Esophagus muscularis mucosa (tissue), 3 donors: ENCODE results near the gene MED22.

Experiments used
- POLR2A ChIP-seq: fragments of 450-650 bp; IDR thresholded peaks from one replicate; pipeline ENCODE4 v1.6.1; 2017; ENCODE audit warnings: antibody characterized with exemption, moderate library complexity, mild to moderate bottlenecking, low read depth
- TF ChIP-seq, protein P1 (sequence below), 3 experiments: fragments of 200-600 bp in 2 of 3; fragments of 450-650 bp in 1 of 3; sonication (generic) in 2 of 3; IDR thresholded peaks; one replicate each; pipeline ENCODE4 v1.5.1; 2017 to 2019; ENCODE audit warnings: antibody characterized with exemption in 3 of 3, mild to moderate bottlenecking in 2 of 3, moderate library complexity in 1 of 3

DNA sequence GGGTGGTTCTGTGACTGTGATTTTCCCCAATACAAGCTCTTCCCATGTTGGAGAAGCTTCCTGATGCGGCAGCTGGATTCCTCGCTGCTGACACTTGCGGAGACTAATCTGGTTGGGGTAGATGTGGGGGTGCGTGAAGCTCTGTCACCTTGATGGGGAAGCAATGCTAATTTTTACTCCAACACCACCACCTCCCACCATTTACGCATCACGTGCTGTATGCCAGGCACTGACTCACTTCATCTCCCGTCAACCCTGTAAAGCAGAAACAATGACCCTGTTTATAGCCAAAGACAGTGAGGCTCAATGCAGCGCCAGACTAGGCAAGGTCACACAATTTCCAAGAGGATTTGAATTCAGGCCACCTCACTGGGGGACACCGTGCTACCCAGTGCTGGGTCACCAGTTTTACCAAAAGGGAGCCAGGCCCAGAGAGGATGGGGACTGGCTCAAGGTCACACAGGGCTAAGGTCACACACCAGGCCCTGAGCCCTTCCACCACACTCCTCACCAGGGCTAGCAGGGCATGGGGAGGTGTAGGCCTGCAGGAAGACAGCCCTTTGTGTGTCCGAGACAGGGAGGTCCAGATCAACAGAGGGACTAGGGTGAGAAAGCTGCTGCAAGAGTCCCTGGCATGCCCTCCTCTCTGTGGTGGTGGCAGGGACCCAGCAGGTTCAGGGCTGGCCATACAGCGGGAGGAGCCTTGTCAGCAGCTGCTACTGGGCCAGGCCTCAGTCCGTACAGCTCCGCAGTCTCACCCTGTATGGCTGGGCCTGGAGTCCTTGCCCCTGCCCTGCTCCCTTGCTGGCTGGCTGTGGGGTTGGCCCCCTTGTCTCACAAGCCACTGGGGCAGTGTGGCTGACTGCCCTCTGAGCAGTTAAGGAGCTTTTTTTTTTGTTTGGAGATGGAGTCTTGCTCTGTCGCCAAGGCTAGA, 31.5 kb upstream of the MED22 start:
- TF ChIP-seq, protein P1, sequence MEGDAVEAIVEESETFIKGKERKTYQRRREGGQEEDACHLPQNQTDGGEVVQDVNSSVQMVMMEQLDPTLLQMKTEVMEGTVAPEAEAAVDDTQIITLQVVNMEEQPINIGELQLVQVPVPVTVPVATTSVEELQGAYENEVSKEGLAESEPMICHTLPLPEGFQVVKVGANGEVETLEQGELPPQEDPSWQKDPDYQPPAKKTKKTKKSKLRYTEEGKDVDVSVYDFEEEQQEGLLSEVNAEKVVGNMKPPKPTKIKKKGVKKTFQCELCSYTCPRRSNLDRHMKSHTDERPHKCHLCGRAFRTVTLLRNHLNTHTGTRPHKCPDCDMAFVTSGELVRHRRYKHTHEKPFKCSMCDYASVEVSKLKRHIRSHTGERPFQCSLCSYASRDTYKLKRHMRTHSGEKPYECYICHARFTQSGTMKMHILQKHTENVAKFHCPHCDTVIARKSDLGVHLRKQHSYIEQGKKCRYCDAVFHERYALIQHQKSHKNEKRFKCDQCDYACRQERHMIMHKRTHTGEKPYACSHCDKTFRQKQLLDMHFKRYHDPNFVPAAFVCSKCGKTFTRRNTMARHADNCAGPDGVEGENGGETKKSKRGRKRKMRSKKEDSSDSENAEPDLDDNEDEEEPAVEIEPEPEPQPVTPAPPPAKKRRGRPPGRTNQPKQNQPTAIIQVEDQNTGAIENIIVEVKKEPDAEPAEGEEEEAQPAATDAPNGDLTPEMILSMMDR (IDR thresholded peaks at IDR 0.05), result no peak
- no peak for TF ChIP-seq POLR2A
